HG03342 (cell line): Measurements from ENCODE around the gene C12orf60.

Experiments
- ATAC-seq: cut with Tn5 transposase; IDR thresholded peaks from one replicate; pipeline ENCODE4 v1.9.1; 2021; ENCODE audit warnings: mild to moderate bottlenecking, moderate library complexity; ENCODE audit not compliant: unreplicated experiment

Gene C12orf60

DNA sequence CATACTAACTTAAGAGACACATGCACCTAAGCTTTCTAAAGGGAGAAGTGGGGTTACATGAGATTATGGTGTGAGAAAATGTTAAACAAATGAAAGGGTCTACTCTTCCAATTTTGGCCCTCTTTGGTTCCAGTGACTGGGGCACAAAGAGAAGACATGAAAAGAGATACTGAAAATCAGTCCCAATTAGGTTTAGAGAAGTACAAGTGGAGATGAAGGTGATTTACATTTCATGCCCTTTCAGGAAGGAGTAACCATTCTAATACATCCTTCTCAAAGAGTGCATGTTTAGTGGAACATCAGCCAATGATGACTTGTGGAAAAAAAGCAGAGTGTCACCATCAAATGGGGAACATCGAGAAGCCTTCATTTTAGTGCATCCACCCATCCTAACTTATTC, 67.8 kb downstream of the C12orf60 start:
- no peak for ATAC-seq

DNA sequence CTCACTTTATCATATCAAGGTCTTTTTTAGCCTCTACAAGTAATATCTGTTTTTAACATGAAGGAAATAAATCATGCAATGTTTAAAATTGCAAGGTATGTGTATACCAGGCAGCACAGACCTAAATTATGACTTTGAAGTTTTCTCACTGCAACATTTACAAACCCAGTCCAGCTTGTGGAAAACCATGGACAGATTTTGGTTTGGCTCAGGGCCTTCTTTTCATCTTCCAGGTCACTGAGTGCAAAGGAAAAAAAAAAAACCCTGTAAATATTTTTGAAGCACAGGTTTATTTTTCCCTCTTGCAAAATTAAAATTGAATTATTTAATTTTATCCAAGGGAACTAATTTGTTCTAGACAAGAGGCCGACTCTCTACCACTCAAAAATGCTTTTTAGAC, 68.4 kb downstream of the C12orf60 start:
- no peak for ATAC-seq

DNA sequence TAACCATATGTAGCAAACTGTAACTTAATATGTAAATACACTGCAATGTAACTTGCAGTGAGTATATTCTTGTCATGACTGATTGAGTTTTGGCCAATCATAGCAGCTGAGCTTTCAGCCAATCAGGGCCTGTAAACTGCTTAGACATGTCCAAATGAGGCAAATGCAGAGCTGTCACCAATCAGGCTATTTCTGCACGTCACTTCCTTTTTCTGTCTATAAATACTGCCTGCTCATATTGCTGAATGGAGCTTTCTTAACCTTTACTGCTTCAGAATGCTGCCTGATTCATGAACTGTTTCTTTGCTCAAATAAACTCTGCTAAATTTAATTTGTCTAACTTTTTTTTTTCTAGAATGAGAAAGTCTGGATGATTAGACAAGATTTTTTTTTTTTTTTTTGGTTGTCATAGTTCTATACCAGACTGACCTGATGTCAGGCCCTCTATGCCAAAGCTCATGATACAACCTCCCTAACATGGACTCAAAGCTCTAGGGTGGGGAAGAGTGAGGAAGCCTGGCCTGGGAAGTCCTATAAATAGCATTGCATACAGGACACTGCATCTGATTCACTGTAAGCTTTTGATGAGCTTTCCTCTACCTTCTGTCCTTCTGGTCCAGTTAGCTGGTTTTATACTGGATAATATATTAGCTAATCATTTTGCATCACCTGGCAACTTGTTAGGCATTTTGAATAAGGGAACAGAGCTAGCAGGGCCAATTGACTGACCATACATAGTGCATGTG, 70.1 kb downstream of the C12orf60 start:
- no peak for ATAC-seq
